ENCODE measurements around the gene ZNF383.

ZNF383 gene

DNA sequence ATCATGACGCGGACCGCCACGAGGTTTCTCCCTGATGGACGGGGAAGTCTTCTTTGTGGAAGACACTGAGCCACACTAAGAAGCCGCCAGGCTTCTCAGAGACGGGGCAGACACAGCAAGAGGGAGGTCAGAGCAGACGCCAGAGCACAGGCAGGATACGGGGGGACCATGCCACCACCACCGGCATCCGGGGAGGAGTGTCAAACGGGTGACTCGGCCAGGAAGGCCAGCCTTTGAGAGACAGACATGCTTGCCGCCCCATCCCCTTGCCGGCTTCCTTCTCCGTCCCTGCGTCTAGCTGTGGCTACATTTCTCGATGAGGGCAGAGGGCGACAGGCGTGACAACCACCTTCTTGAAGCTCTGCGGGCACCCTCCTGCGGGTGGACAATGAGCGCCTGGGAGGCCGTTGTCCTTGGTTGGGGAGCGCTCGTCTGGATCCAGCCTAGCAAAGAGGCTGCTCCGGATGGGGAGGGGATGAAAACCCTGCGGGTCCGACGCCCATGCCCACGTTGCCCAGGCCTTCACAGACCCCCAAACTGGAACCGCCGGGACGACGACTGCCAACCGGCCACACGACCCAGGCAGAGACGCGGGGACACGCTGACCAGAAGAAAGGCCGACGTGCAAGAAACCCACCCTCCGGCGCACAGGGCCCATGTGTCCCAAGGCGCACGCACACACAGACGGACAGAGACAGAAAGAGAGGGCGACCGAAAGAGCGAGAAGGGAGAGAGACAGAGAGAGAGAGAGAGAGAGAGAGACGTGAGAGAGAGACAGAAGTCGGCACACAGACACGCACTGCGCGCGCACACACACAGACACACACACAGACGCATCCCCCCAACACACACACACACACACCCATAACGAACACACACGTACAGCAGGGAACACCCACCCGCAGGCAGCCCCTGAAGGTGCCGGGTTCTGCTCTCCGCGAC lies 75.3 kb downstream of the ZNF383 start:
- peak; percentile 30 for DNase-seq (ENCODE audit: low read depth)

DNA sequence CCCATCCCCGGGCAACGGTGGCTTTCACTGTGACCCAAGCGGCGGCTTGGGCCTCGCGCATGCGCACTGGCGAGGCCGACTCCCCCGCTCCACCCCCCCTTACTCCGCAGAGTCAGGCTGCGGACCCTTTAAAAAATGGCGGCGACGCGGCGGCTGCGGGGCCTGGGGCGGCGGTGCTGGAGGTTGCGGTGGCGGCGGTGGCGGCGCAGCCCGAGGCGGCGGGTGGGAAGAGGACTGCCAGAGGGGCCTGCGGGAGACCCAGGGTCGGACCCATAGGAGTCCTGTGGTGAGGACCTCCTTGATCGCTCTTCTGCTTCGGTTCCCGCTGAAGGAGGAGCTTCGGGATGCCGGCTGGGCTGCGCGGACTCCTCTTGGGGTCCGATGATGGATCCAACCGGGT lies 76.2 kb downstream of the ZNF383 start:
- DNase-seq (ENCODE audit: low read depth): peak; percentile 29

Measured in stimulated activated CD8-positive, alpha-beta memory T cell treated with anti-CD3 and anti-CD28 coated beads, Interleukin-15, amount 100 ng/mL, for 24 hours (primary cell).